Testis (tissue), 2 donors: ENCODE results near the gene SYNPR.

Experiments used
- CTCF ChIP-seq, 3 experiments: fragments of 450-650 bp in 2 of 3; fragments of 200-600 bp in 1 of 3; sonication (generic) in 1 of 3; IDR thresholded peaks; one replicate each; pipeline ENCODE4 v1.5.1; 2016 to 2019; ENCODE audit warnings: antibody characterized with exemption in 3 of 3, mild to moderate bottlenecking in 2 of 3, moderate library complexity in 1 of 3
- POLR2A ChIP-seq: fragments of 450-650 bp; IDR thresholded peaks from one replicate; pipeline ENCODE4 v1.6.1; 2017; ENCODE audit warnings: antibody characterized with exemption, mild to moderate bottlenecking, moderate library complexity

- no peak for TF ChIP-seq CTCF (IDR thresholded peaks at IDR 0.05)
- TF ChIP-seq POLR2A = no peak
Observed at GRCh38 chr3:63309768-63310167, 31.7 kb downstream of the SYNPR start.
